Mesendoderm (in vitro differentiated cells): ENCODE data around the gene RXYLT1.

ENCODE experiments used
- DNase-seq: peaks from one replicate; pipeline ENCODE4 v3.0.0; 2013
- H2AK5ac ChIP-seq: 2 replicates; pipeline ENCODE4 v1.6.1; 2013; ENCODE audit warnings: low read length, inconsistent platforms
- H2BK120ac ChIP-seq: 2 replicates; pipeline ENCODE4 v1.6.1; 2013; ENCODE audit warnings: low read depth, mild to moderate bottlenecking, low read length, moderate library complexity, mixed read lengths
- H2BK15ac ChIP-seq: replicated peaks from 2 replicates; pipeline ENCODE4 v1.6.1; 2013; ENCODE audit warnings: low read depth, mild to moderate bottlenecking, moderate library complexity
- H2BK5ac ChIP-seq: 2 replicates; pipeline ENCODE4 v1.6.1; 2013; ENCODE audit warnings: low read length, inconsistent platforms
- H3K18ac ChIP-seq: 2 replicates; pipeline ENCODE4 v1.6.1; 2013; ENCODE audit warnings: mild to moderate bottlenecking, low read length, mixed read lengths
- H3K23ac ChIP-seq: one replicate; pipeline ENCODE4 v1.6.1; 2013; ENCODE audit warnings: low read length
- H3K27ac ChIP-seq: 2 replicates; pipeline ENCODE4 v1.5.1; 2013; ENCODE audit warnings: low read depth, mild to moderate bottlenecking, inconsistent platforms, low read length, moderate library complexity
- H3K27me3 ChIP-seq: 2 replicates; pipeline ENCODE4 v1.6.1; 2013; ENCODE audit warnings: low read length, control low read depth, mild to moderate bottlenecking, inconsistent platforms; ENCODE audit not compliant: insufficient read depth, poor library complexity
- H3K36me3 ChIP-seq: 2 replicates; pipeline ENCODE4 v1.6.1; 2013; ENCODE audit warnings: low read length, inconsistent platforms; ENCODE audit not compliant: control insufficient read depth, insufficient read depth
- H3K4ac ChIP-seq: one replicate; pipeline ENCODE4 v1.6.1; 2013; ENCODE audit warnings: low read depth, mild to moderate bottlenecking, low read length, moderate library complexity
- H3K4me1 ChIP-seq: 2 replicates; pipeline ENCODE4 v1.6.1; 2013; ENCODE audit warnings: low read depth, low read length, inconsistent platforms; ENCODE audit not compliant: control insufficient read depth
- H3K4me2 ChIP-seq: 2 replicates; pipeline ENCODE4 v1.6.1; 2013; ENCODE audit warnings: low read length
- H3K4me3 ChIP-seq: 2 replicates; pipeline ENCODE4 v1.5.1; 2013; ENCODE audit warnings: mild to moderate bottlenecking, low read length
- H3K56ac ChIP-seq: one replicate; pipeline ENCODE4 v1.6.1; 2013; ENCODE audit warnings: low read length
- H3K79me1 ChIP-seq: 2 replicates; pipeline ENCODE4 v1.6.1; 2013; ENCODE audit warnings: low read length, inconsistent platforms
- H3K79me2 ChIP-seq: 2 replicates; pipeline ENCODE4 v1.6.1; 2013; ENCODE audit warnings: mild to moderate bottlenecking, low read length; ENCODE audit not compliant: control insufficient read depth, insufficient read depth
- H3K9ac ChIP-seq: 2 replicates; pipeline ENCODE4 v1.6.1; 2013; ENCODE audit warnings: low read length, inconsistent platforms
- H4K5ac ChIP-seq: one replicate; pipeline ENCODE4 v1.6.1; 2013; ENCODE audit warnings: low read length
- H4K8ac ChIP-seq: one replicate; pipeline ENCODE4 v1.6.1; 2013; ENCODE audit warnings: low read depth, mild to moderate bottlenecking, control low read depth, low read length, moderate library complexity
- WGBS: extraction: QIAGEN DNeasy Blood & Tissue Kit; methylation state at CpG from one replicate; pipeline ENCODE4 v1.1.7; 2013; ENCODE audit warnings: low lambda C conversion rate, missing lambda C conversion rate; ENCODE audit not compliant: insufficient coverage; ENCODE audit errors: extremely low coverage; 5-methylcytosine and 5-hydroxymethylcytosine counted together

RXYLT1 gene

GRCh38 chr12:63787306-63787705 lies 7.6 kb downstream of the RXYLT1 start:
- H2BK120ac ChIP-seq: no peak overlapping the region
- WGBS: no CpG with 5 or more reads among the region's 3 CpGs
- peaks cover 2% of the 10 kb centered on the region for H3K36me3 ChIP-seq

DNA sequence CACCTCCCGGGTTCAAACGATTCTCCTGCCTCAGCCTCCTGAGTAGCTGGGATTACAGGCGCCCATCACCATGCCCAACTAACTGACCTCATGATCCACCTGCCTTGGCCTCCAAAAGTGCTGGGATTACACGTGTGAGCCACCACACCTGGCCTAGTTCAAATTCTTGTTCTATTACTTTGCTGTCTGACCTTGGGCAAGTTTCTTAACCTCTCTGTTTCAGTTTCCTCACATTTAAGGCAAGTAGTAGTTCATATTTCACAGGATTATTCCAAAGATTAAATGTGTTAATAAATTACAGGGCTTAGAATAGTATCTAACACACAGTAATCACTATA lies 10.9 kb downstream of the RXYLT1 start:
- no peak overlapping the region for H3K27ac ChIP-seq
- no peak overlapping the region for H4K8ac ChIP-seq
- no peak overlapping the region for H2BK15ac ChIP-seq
- H3K56ac ChIP-seq: no peak overlapping the region
- no peak overlapping the region for H2AK5ac ChIP-seq
- H4K5ac ChIP-seq: no peak overlapping the region
- no peak overlapping the region for H3K9ac ChIP-seq
- H3K27me3 ChIP-seq: no peaks in the 10 kb centered on the region
- H3K4me2 ChIP-seq: no peak overlapping the region
- peaks cover 2% of the 10 kb centered on the region for H3K36me3 ChIP-seq
- no peak overlapping the region for H2BK5ac ChIP-seq
- H2BK120ac ChIP-seq: no peak overlapping the region
- no peak overlapping the region for H3K23ac ChIP-seq
- no CpG with 5 or more reads among the region's 4 CpGs for WGBS
- no peaks in the 10 kb centered on the region for H3K4me1 ChIP-seq
- no peaks in the 10 kb centered on the region for H3K79me2 ChIP-seq
- no peaks in the 10 kb centered on the region for H3K79me1 ChIP-seq
- no peak for DNase-seq
- no peak overlapping the region for H3K18ac ChIP-seq
- no peak overlapping the region for H3K4ac ChIP-seq
- no peak overlapping the region for H3K4me3 ChIP-seq

More at GRCh38 chr12:63787306-63787705, 7.6 kb downstream of the RXYLT1 start:
- Histone ChIP-seq H4K5ac (no peak overlapping the region), H2AK5ac (no peak overlapping the region), H3K79me1 (no peaks in the 10 kb centered on the region), H2BK5ac (no peak overlapping the region), H3K27me3 (no peaks in the 10 kb centered on the region), H3K18ac (no peak overlapping the region), H3K56ac (no peak overlapping the region), H3K4me2 (no peak overlapping the region), H2BK15ac (no peak overlapping the region), H4K8ac (no peak overlapping the region), H3K27ac (no peak overlapping the region), H3K4ac (no peak overlapping the region), H3K79me2 (no peaks in the 10 kb centered on the region), H3K23ac (no peak overlapping the region), H3K9ac (no peak overlapping the region), H3K4me3 (no peak overlapping the region), H3K4me1 (no peaks in the 10 kb centered on the region)
- DNase-seq: no peak

DNA sequence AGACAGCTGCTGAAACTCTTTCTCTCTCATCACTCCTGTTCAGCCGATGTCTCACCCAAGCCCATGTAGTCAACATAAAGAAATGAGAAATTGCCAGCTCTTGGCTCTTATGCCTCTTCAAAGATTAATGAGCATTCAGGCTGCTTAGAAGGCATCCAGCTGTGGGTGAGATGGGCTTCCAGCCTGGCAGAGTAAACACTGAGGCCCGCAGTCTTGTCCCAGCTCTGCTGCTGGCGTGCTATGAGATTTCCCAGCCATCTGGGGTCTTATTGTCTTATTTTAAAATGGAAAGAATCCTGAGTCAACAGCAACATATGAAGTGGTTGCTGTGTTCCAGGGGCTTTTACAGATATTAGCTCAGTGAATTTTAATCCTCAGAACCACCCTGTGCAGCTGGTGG lies 12.6 kb downstream of the RXYLT1 start:
- no peak overlapping the region for H3K4me3 ChIP-seq
- H3K18ac ChIP-seq: no peak overlapping the region
- H2BK5ac ChIP-seq: no peak overlapping the region
- no peak overlapping the region for H4K8ac ChIP-seq
- H2BK15ac ChIP-seq: no peak overlapping the region
- no peaks in the 10 kb centered on the region for H3K4me1 ChIP-seq
- H3K4me2 ChIP-seq: no peak overlapping the region
- H3K27me3 ChIP-seq: no peaks in the 10 kb centered on the region
- no peaks in the 10 kb centered on the region for H3K79me1 ChIP-seq
- no peaks in the 10 kb centered on the region for H3K79me2 ChIP-seq
- no peak overlapping the region for H3K56ac ChIP-seq
- no peak overlapping the region for H3K23ac ChIP-seq
- H3K4ac ChIP-seq: no peak overlapping the region
- no CpG with 5 or more reads among the region's 3 CpGs for WGBS
- no peak for DNase-seq
- no peak overlapping the region for H4K5ac ChIP-seq
- no peak overlapping the region for H2BK120ac ChIP-seq
- H3K36me3 ChIP-seq: no peaks in the 10 kb centered on the region
- no peak overlapping the region for H2AK5ac ChIP-seq
- no peak overlapping the region for H3K27ac ChIP-seq
- H3K9ac ChIP-seq: no peak overlapping the region

DNA sequence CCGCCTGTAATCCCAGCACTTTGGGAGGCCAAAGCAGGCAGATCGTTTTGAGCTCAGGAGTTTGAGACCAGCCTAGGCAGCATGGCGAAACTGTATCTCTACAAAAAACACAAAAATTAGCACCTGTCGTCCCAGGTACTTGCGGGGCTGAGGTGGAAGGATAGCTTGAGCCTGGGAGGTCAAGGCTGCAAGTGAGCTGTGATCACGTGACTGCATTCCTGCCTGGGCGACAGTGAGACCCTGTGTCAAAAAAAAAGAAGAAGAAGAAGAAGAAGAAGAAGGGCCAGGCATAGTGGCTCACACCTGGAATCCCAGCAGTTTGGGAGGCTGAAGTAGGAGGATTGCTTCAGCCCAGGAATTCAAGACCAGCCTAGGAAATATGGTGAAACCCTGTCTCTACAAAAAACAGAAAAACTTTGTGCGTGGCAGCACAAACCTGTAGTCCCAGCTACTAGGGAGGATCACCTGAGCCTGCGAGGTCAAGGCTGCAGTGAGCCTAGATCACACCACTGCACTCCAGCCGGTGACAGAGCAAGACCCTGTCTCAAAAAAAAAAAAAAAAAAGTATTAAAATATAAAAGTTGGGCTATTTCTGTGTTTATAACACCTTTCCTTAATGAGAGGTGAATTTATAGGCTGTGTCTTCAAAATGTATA lies 15.5 kb downstream of the RXYLT1 start:
- H3K27ac ChIP-seq: no peak overlapping the region
- no peaks in the 10 kb centered on the region for H3K36me3 ChIP-seq
- no peak overlapping the region for H2AK5ac ChIP-seq
- no peak overlapping the region for H2BK120ac ChIP-seq
- no peaks in the 10 kb centered on the region for H3K27me3 ChIP-seq
- H3K4me2 ChIP-seq: no peak overlapping the region
- H4K5ac ChIP-seq: no peak overlapping the region
- WGBS: no CpG with 5 or more reads among the region's 10 CpGs
- no peaks in the 10 kb centered on the region for H3K79me2 ChIP-seq
- no peak overlapping the region for H4K8ac ChIP-seq
- no peak overlapping the region for H3K23ac ChIP-seq
- no peak overlapping the region for H3K4me3 ChIP-seq
- H3K9ac ChIP-seq: no peak overlapping the region
- H2BK5ac ChIP-seq: no peak overlapping the region
- no peak overlapping the region for H2BK15ac ChIP-seq
- H3K4ac ChIP-seq: no peak overlapping the region
- no peak overlapping the region for H3K56ac ChIP-seq
- DNase-seq: no peak
- H3K79me1 ChIP-seq: no peaks in the 10 kb centered on the region
- H3K18ac ChIP-seq: no peak overlapping the region
- no peaks in the 10 kb centered on the region for H3K4me1 ChIP-seq

DNA sequence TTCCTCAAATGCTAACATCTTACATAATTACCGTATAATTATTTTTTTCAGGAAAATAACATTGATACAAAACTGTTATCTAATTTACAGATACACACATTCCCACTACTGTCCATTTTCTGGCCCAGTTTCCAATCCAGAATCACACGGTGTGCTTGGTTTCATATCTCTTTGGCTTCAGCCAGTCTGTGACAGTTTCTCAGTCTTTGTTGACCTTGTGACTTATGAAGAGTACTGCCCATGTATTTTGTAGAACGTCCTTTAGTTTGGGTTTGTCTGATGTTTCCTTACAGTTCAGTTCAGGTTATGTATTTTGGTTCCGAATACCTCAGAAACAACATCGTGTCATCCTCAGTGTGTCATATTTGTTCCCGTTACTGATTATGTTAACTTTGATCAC lies 16.2 kb downstream of the RXYLT1 start:
- Histone ChIP-seq H2BK15ac (no peak overlapping the region), H3K27ac (no peak overlapping the region), H2BK5ac (no peak overlapping the region), H3K36me3 (no peaks in the 10 kb centered on the region), H3K27me3 (no peaks in the 10 kb centered on the region), H3K79me1 (no peaks in the 10 kb centered on the region), H3K4me2 (no peak overlapping the region), H3K4ac (no peak overlapping the region), H3K23ac (no peak overlapping the region), H2BK120ac (no peak overlapping the region), H3K79me2 (no peaks in the 10 kb centered on the region), H4K8ac (no peak overlapping the region), H3K4me3 (no peak overlapping the region), H2AK5ac (no peak overlapping the region), H3K4me1 (no peaks in the 10 kb centered on the region), H3K18ac (no peak overlapping the region), H3K56ac (no peak overlapping the region), H3K9ac (no peak overlapping the region), H4K5ac (no peak overlapping the region)
- WGBS: 100% methylated on average over 1 of the region's 6 CpGs
- DNase-seq: no peak

DNA sequence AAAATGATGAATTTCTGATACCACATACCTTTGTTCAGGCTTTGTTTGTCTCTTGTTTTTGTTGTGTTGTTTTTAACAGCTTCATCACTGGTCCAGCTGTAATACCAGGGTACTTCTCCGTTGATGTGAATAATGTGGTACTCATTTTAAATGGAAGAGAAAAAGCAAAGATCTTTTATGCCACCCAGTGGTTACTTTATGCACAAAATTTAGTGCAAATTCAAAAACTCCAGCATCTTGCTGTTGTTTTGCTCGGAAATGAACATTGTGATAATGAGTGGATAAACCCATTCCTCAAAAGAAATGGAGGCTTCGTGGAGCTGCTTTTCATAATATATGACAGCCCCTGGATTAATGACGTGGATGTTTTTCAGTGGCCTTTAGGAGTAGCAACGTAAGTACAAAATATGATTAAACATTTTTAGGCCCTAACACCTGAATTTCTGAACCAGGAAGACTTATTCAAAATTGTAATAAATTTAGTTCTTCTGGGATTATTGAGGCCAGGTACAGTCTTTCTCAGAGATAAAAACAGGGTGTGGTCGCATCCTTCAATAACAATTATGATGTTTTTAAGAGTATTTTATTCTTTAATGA lies 22.4 kb downstream of the RXYLT1 start:
- WGBS: no CpG with 5 or more reads among the region's 6 CpGs
- no peak overlapping the region for H4K8ac ChIP-seq
- no peak overlapping the region for H4K5ac ChIP-seq
- DNase-seq: peak; percentile 24
- no peaks in the 10 kb centered on the region for H3K36me3 ChIP-seq
- H3K27me3 ChIP-seq: no peaks in the 10 kb centered on the region
- no peak overlapping the region for H3K4ac ChIP-seq
- H3K56ac ChIP-seq: no peak overlapping the region
- H2BK5ac ChIP-seq: no peak overlapping the region
- no peak overlapping the region for H3K4me2 ChIP-seq
- H3K27ac ChIP-seq: no peak overlapping the region
- no peak overlapping the region for H2BK120ac ChIP-seq
- H3K18ac ChIP-seq: no peak overlapping the region
- no peaks in the 10 kb centered on the region for H3K79me1 ChIP-seq
- H3K79me2 ChIP-seq: no peaks in the 10 kb centered on the region
- H2AK5ac ChIP-seq: no peak overlapping the region
- no peak overlapping the region for H3K9ac ChIP-seq
- no peaks in the 10 kb centered on the region for H3K4me1 ChIP-seq
- no peak overlapping the region for H3K23ac ChIP-seq
- H2BK15ac ChIP-seq: no peak overlapping the region
- no peak overlapping the region for H3K4me3 ChIP-seq
